Urinary bladder (tissue), 4 donors: Measurements from ENCODE around the gene SERPINB12. TPM values are rescaled to one million over a fixed set of nuclear protein-coding genes. Genes with fewer than 3 reads are reported as not detected.

Experiments
- DNase-seq: peaks from one replicate; pipeline ENCODE4 v3.0.0-alpha.2; 2015; ENCODE audit errors: extremely low spot score
- H3K27ac ChIP-seq: one replicate; pipeline ENCODE4 v1.5.1; 2013; ENCODE audit warnings: low read depth, mild to moderate bottlenecking, moderate library complexity
- H3K36me3 ChIP-seq: one replicate; pipeline ENCODE4 v1.6.1; 2013; ENCODE audit warnings: mild to moderate bottlenecking, moderate library complexity; ENCODE audit not compliant: insufficient read depth
- H3K4me1 ChIP-seq: one replicate; pipeline ENCODE4 v1.6.1; 2013; ENCODE audit warnings: mild to moderate bottlenecking, moderate library complexity; ENCODE audit not compliant: insufficient read depth
- H3K4me3 ChIP-seq: one replicate; pipeline ENCODE4 v1.5.1; 2013; ENCODE audit warnings: low read depth, low read length
- WGBS: extraction: QIAGEN DNeasy Blood & Tissue Kit; methylation state at CpG from one replicate; pipeline ENCODE4 v1.1.7; 2013; 5-methylcytosine and 5-hydroxymethylcytosine counted together
- polyA plus RNA-seq: library from polyadenylated mRNA; stranded (reverse); fragments of 200-250 nt; gene quantifications from one replicate; pipeline ENCODE4 v1.2.3, GENCODE V29; 2013
- total RNA-seq: library from RNA; depleted of rRNA; stranded (reverse); fragments of >200 nt; gene quantifications from one replicate; pipeline ENCODE4 v1.2.3, GENCODE V29; 2014
- donor health status: healthy with polysubstance abuse.
- donor health status: healthy.

Gene SERPINB12
- total and polyA plus RNA-seq, 2 donors: not detected

- no peaks in the 10 kb centered on the region for H3K4me1 ChIP-seq
- H3K4me3 ChIP-seq: no peak overlapping the region
- no peak overlapping the region for H3K27ac ChIP-seq
- WGBS: 75% methylated on average over 4 of the region's 4 CpGs
- no peaks in the 10 kb centered on the region for H3K36me3 ChIP-seq
- no peak for DNase-seq
Observed at GRCh38 chr18:63564021-63564420, 21.9 kb downstream of the SERPINB12 start.

DNA sequence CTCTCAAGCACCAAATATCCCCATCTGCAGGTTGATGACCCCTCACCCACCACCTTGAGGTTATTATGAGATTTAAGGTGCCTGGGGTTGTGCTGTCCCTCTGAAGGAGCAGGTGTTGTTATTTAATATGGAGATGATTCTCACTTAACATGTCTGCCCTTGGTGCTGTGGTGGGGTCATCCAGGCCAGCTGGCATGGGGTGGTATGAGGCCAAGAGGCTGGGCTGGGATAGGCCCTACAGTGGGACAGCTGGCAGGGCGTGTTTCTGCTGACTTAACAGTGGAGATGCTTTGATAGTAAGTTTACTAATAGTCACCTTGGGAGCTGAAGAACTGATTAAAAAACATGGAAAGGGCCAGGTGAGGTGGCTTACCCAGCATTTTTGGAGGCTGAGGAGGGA lies 22.4 kb downstream of the SERPINB12 start:
- H3K4me1 ChIP-seq: no peaks in the 10 kb centered on the region
- H3K4me3 ChIP-seq: no peak overlapping the region
- no peaks in the 10 kb centered on the region for H3K36me3 ChIP-seq
- no peak for DNase-seq
- H3K27ac ChIP-seq: no peak overlapping the region
- WGBS: 94% methylated on average over 1 of the region's 1 CpG

DNA sequence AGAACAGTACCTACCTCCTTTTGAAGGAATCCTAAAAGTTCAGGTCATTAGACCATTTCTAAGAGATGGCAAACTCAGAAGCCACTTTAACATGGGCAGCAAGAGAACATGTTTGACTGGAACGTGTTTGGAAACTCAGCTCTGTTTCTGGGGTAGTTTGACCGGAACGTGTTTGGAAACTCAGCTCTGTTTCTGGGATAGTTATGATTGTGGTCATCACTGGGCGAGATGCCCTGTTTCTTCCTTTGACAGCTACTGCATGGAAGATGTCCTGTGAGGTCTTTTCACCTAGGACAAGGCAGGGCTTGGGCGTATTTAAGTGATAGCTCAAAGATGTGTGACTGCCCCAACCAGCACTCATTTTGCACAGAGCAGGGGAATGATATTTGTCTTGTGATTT lies 25.1 kb downstream of the SERPINB12 start:
- no peak overlapping the region for H3K4me3 ChIP-seq
- no peak overlapping the region for H3K27ac ChIP-seq
- WGBS: 76% methylated on average over 5 of the region's 5 CpGs
- H3K4me1 ChIP-seq: no peaks in the 10 kb centered on the region
- no peak for DNase-seq
- no peaks in the 10 kb centered on the region for H3K36me3 ChIP-seq

DNA sequence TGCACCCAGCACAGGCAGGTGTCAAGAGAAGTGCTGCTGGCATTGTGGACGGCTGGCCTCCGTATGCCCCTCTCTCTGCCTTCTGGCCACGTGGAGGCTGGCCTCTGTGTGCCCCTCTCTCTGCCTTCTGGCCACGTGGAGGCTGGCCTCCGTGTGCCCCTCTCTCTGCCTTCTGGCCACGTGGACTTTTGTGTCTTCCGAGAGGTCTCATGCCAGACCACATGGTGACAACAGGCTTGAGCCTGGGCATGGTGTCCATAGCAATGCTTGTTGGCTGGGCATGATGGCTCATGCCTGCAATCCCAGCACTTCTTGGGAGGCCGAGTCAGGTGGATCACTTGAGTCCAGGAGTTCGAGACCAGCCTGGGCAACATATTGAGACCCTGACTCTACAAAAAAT lies 25.7 kb downstream of the SERPINB12 start:
- no peak overlapping the region for H3K27ac ChIP-seq
- no peaks in the 10 kb centered on the region for H3K36me3 ChIP-seq
- H3K4me3 ChIP-seq: no peak overlapping the region
- no peaks in the 10 kb centered on the region for H3K4me1 ChIP-seq
- WGBS: 83% methylated on average over 9 of the region's 9 CpGs
- no peak for DNase-seq

DNA sequence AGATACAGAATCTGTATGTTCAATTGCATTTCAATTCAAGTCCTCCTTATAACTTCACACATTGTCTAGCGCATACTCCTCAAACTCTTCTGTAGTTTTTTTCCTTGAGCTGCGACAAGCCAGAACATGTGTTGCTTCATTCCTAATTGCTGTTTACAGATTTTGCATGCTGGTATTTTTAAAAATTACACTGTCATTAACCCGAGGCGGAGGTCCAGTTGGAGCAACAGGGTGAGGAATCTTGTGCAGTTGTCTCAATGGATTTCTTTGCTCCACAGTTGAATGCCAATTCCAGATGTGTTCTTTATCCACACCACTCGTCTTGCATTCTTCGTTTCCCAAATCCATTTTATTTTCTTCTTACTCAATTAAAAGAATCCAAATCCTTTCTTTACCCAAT lies 28.6 kb downstream of the SERPINB12 start:
- WGBS: 67% methylated on average over 6 of the region's 6 CpGs
- Histone ChIP-seq H3K27ac (no peak overlapping the region), H3K4me3 (no peak overlapping the region), H3K4me1 (no peaks in the 10 kb centered on the region), H3K36me3 (no peaks in the 10 kb centered on the region)
- DNase-seq: no peak

DNA sequence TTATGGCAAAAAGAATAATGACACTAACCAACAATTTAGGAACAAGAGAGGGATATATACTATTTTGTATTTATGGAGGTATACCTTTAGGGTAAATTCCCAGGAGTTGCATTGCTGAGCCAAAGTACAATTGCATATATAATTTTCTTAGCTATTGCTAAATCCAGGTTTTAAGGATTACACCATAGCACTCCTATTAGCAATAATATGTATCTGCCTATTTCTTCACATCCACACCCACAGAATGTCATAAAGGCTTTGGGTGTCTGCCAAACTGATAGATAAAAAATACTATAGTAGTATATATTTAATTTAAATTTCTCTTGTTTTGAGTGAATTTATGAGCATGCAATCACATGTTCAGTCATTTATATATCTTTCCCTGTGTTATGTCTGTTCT lies 33.5 kb downstream of the SERPINB12 start:
- no peaks in the 10 kb centered on the region for H3K36me3 ChIP-seq
- no peak overlapping the region for H3K4me3 ChIP-seq
- H3K27ac ChIP-seq: no peak overlapping the region
- no peak for DNase-seq
- no peaks in the 10 kb centered on the region for H3K4me1 ChIP-seq

DNA sequence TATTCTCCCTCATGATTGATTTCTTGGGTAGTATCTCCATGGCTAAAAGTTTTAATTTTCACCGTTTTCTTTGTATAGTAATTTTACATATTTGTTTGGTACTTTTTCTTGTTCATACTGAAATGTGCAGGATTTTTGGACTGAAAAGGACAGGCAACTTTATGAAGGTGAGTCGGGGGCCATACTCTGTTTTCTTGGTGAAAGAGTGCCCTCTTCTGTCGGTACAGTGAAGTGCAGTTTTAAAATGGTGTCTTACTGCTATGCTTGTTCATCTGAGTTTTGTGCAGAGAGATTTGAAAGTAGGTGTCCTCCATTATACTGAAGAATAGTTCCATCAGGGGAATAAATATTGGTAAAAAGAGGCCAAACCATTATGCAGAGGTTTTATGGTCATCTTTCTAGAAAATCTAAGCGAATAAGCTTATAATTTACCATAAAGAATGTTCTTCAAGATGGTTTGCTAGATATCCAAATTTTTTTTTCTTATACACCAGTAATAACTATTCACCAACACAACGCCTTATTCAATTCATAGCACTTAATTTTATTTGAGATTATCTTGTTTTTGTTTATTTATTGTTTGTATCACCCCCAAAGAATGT lies 36.3 kb downstream of the SERPINB12 start:
- no peak for DNase-seq
- WGBS: 23% methylated on average over 5 of the region's 5 CpGs
- no peaks in the 10 kb centered on the region for H3K36me3 ChIP-seq
- H3K27ac ChIP-seq: no peak overlapping the region
- no peaks in the 10 kb centered on the region for H3K4me1 ChIP-seq
- no peak overlapping the region for H3K4me3 ChIP-seq

GRCh38 chr18:63579616-63580015 lies 37.4 kb downstream of the SERPINB12 start:
- H3K4me1 ChIP-seq: no peaks in the 10 kb centered on the region
- WGBS: 67% methylated on average over 2 of the region's 2 CpGs
- no peak overlapping the region for H3K4me3 ChIP-seq
- H3K27ac ChIP-seq: no peak overlapping the region
- no peaks in the 10 kb centered on the region for H3K36me3 ChIP-seq
- DNase-seq: no peak

DNA sequence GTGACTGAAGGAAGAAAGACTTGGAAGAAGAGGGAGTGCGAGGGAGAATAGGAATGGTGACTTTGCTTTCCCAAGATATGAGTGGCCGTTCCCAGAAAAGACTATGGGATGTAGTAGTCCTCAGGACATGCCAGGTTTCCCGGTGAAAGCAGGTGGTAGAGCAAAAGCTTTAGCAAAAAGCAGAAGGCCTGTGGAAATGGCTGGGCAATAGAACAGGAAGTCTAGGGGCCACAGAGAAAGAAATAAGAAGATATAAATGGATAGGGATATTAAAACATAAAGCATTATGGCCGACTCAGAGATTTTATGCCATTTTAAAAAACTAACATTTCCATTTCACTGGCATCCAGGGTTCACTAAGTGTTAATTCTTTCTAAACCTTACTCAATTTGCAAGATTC lies 43.8 kb downstream of the SERPINB12 start:
- WGBS: 91% methylated on average over 4 of the region's 4 CpGs
- H3K36me3 ChIP-seq: no peaks in the 10 kb centered on the region
- no peak for DNase-seq
- no peak overlapping the region for H3K27ac ChIP-seq
- no peak overlapping the region for H3K4me3 ChIP-seq
- H3K4me1 ChIP-seq: peaks cover 1% of the 10 kb centered on the region

DNA sequence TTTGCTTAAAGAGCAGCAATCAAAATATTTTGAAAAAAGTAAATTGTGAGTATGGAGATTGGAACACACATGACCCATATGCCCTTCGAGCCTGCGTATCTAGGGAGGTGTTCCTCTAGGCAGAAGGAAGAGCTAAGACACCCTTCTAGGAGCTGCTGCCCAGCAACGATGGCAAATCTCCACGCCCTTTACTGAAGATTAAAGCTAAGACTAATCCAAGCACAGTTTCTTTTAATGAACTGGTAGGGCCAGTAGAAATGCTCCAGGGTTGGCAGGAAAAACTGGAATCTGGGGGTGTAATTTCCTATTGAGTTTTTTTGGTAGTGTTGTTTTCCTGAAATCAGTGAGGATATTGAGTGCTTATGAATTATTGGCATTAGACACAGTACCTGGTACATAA lies 44.3 kb downstream of the SERPINB12 start:
- Histone ChIP-seq H3K4me1 (peaks cover 1% of the 10 kb centered on the region), H3K36me3 (no peaks in the 10 kb centered on the region), H3K4me3 (no peak overlapping the region), H3K27ac (no peak overlapping the region)
- WGBS: 72% methylated on average over 4 of the region's 4 CpGs
- DNase-seq: no peak

DNA sequence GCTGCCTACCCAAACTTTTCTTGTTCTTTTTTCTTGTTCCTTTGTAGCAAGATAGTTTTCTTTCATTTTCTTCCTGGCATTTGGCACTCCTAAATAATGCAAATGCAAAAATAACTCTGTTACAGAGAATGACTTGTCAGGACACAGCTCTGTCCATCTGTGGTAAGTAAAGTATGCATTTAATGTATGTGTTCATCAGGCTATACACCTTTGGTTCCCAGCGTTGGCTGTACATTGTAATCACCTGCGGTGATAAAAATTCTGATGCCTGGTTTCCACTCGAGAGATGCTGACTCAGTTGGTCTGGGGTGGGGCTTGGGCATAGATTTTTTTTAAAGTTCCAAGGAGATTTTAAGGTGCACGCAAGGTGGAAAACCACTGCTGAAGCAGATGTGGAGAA lies 44.8 kb downstream of the SERPINB12 start, which contains the start of gene SERPINB13:
Gene SERPINB13 (plus strand): TSS at position 378 of the 400 bp plus-strand sequence. CDS start 1,325 bp downstream, outside the sequence.
- WGBS: 86% methylated on average over 4 of the region's 4 CpGs
- Histone ChIP-seq H3K4me1 (peaks cover 1% of the 10 kb centered on the region), H3K4me3 (no peak within 1 kb of the TSS), H3K27ac (no peak within 1 kb of the TSS), H3K36me3 (no peaks in the 10 kb centered on the region)
- peak; percentile 11 for DNase-seq

DNA sequence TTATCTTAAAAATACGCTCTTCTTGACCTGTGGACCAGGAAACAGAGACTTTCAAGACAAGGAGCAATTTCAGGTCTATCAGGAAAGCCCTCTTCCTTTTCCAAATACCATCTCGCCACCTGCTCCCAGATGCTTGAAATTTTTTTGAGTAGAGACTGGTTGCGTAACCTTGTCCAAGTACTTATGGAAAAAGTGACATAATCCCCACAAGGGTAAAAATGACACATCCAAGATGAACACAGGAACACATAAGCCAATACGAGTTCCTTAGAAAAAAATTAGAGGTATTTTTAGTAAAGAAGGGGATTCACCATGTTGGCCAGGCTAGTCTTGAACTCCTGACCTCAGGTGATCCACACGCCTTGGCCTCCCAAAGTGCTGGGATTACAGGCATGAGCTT lies 46.7 kb downstream of the SERPINB12 start:
- Histone ChIP-seq H3K4me3 (no peak overlapping the region), H3K27ac (no peak overlapping the region), H3K36me3 (no peaks in the 10 kb centered on the region), H3K4me1 (peaks cover 1% of the 10 kb centered on the region)
- 77% methylated on average over 5 of the region's 5 CpGs for WGBS
- DNase-seq: no peak

DNA sequence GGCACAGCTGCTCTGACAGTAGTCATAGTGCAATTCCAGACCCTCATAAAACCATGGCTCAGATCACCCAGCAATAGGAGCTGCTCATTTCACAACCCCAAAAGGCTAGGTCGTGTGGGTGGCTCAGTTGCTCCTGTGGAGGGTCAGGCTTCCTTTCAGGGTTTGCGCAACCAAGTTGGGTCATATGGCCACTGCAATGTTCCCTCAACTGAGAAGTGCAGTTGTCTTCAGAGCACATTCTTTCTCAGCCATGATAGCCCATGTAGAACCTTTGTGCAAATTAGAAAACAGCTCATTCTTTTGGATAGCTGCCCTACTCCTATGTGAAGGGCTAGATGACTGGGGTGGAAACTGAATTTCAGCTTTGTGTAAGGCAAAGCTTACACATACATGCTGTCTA lies 48.2 kb downstream of the SERPINB12 start:
- Histone ChIP-seq H3K36me3 (no peaks in the 10 kb centered on the region), H3K4me1 (peaks cover 1% of the 10 kb centered on the region), H3K27ac (no peak overlapping the region), H3K4me3 (no peak overlapping the region)
- WGBS: 80% methylated on average over 2 of the region's 2 CpGs
- DNase-seq: no peak

DNA sequence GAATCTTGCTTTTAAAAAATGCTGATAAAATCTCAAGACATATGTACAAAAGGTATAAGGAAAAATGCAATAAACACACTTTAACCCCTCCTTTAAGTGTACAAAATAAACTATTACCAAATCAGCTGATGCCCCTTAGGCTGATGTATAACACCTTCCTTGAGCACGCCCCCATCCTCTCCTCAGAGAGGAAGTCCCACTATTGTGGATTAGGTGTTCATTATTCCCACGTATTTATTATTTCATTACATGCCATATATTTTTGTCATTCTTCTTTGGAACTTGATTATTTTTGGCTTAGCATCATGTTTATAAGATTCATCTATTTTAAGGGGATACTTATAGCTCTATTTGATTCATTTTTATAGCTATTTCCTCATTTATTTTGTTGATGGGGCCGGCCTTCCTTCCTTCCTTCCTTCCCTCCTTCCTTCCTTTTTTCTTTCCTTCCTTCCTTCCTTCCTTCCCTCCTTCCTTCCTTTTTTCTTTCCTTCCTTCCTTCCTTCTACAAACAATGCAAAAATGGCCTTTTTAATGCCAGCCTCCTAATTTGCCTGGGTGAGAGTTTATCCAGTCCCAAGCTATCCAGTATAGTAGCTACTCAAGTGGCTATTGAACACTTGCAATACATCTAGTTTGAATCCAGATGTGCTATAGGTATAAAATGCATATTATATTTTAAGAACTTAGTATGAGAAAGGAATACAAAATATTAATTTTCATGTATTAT lies 49.0 kb downstream of the SERPINB12 start:
- 85% methylated on average over 3 of the region's 3 CpGs for WGBS
- Histone ChIP-seq H3K27ac (no peak overlapping the region), H3K4me1 (peaks cover 1% of the 10 kb centered on the region), H3K4me3 (no peak overlapping the region), H3K36me3 (no peaks in the 10 kb centered on the region)
- DNase-seq: no peak
